SW 1271 (cell line): ENCODE measurements around the gene NFKB1.

ENCODE experiments used
- DNase-seq, 2 experiments: peaks; one replicate each; lab custom pipeline; 2025; lab: John Stamatoyannopoulos, UW

Gene NFKB1

DNA sequence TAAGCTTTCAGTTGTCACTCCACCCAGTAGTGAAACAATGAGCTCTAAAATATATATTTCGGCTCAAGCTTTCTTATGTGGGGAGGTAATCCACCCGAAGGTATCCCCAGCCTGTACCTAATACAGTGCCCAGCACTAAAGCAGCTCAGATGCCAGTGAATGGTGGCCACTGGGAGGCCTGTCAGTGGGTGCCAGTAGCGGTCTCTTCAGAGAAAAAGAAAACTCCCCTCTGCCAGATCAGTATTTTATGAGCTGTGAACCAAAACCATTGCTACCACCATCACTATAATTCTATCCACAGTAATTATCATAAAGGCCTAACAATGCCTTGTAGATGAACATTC, 835 bp upstream of the NFKB1 start:
- peak in 1 of 2 experiments; percentile 31 for DNase-seq

DNA sequence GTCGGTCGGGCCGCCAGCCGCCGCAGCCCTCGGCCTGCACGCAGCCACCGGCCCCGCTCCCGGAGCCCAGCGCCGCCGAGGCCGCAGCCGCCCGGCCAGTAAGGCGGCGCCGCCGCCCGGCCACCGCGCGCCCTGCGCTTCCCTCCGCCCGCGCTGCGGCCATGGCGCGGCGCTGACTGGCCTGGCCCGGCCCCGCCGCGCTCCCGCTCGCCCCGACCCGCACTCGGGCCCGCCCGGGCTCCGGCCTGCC, 213 bp downstream of the NFKB1 start:
- DNase-seq = no peak

DNA sequence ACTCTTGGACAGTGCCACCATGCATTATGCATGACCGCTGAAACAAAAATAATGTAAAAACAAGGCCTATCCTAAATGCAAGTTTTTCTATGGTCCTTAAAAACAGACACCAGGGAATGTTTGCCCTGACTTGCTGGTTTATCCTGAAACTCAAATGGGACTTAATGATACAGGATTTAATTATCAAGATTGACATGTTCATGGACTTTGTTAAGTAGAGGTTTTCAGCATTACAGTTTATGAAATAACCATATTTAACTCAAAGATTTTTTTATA, 1.3 kb downstream of the NFKB1 start:
- DNase-seq = no peak

DNA sequence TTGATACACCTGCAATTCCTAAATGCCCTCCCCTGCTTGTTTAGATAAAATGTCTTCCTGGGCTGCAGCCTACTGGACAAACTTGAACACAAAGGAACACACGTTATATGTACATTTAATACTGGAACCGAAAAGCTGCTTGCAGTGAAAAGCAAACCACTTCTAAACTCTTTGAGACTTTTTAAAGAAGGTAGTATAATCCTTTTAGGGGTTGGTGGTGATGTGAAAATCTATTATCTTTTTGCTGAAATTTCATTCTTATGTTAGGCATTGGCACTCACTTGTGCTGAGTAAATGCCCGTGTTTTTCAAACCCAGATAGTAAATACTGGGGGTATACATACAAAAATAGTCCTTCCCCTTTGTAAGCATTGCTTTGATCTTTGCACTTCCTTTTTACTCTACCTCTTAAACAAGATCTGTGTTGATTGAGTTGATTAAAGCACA, 2.2 kb downstream of the NFKB1 start:
- no peak for DNase-seq

DNA sequence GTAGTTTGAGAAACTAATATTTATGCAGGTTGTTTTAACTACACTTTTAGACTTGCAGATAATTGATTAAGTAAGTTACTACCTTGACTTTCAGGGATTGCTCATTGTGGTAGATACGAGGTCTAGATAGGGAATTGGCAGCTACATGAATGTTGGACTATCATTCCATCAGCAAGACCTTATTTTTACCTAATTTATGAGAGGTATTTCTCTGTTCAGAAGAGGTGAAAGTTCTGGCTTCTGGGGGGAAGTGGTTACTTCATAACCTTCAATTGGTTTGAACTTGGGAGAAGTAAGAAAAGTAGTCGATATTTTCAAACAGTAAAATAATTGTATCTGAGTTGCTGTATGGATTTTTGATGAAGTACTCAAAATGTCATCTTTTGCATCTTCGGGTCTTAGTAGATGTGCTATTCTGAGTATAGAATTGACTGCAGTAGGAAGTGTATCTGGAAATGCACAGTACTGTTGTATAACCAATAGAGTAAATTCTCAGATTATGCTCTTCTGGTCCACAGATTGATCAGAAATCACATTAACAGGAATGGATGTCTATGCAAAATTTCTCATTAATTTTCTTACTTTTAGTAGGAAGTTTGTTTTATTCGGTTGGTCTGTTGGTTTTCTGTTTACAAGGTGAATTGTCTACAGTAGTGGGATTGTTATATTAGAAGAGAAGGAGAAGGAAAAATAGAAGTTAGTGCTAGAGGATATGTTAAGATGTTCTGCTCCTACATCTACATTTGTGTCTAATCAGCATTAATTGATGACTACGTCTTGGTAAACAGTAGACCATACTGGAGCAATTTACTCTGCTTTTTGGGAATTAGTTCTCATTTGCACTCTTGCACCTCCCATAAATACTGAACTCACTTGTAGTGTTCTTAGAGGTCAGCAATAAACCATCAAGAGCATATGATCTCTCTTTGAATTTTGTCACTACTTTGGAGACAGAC, 3.0 kb downstream of the NFKB1 start:
- no peak for DNase-seq

DNA sequence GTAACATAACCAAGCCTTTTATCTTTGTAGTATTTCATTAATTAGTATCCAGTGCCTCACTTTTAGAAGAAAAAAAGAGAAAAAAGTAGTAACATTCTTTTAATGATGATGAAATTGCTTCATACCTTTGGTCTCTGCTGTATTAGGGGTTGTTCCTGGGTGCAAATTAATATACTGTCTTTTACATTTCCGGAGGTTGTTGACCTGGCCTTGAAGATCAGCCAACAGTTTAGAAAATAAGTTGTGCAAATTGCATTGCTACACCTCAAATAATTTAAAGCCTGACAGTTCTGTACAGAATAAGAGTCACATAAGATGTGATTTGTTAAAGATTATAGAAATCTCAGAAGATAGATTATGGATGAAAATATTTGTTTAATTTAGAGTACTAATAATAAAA, 3.8 kb downstream of the NFKB1 start:
- no peak for DNase-seq

DNA sequence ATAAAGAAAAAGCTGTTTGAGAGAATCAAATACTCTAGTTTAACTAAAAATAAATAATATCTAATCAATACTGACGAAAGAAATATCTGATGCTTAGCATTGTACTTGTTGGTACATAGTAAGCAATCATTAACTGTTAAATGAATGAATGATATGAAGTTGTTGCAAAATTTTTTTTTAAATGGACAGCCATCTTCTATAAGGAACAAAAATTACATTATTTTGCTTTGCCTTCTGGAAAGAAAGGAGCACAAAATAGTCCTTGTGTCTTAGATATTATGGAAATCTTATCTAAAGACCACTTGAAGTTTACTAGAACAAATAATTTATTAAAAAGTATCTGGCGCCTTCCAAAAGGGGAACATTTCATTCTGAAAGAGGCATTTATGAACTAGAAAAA, 4.5 kb downstream of the NFKB1 start:
- no peak for DNase-seq

DNA sequence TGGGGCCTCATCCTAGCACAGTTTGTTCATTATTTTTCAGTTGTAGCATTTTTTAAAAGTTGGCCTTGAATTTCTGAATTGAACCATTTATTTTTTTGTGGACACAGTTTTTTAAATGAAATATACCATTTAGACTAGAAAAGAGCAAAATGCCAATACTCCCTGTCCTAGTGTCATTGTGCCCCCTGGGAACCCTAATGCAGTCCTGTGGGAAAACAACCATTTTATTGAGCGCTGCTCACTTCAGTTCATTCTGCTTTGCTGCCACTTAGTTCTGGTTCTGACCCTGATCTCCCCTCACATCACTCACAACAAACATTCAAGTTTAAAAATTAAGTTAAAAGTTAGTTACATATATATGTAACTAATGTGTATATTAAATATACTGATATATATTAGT, 5.4 kb downstream of the NFKB1 start:
- DNase-seq = no peak

DNA sequence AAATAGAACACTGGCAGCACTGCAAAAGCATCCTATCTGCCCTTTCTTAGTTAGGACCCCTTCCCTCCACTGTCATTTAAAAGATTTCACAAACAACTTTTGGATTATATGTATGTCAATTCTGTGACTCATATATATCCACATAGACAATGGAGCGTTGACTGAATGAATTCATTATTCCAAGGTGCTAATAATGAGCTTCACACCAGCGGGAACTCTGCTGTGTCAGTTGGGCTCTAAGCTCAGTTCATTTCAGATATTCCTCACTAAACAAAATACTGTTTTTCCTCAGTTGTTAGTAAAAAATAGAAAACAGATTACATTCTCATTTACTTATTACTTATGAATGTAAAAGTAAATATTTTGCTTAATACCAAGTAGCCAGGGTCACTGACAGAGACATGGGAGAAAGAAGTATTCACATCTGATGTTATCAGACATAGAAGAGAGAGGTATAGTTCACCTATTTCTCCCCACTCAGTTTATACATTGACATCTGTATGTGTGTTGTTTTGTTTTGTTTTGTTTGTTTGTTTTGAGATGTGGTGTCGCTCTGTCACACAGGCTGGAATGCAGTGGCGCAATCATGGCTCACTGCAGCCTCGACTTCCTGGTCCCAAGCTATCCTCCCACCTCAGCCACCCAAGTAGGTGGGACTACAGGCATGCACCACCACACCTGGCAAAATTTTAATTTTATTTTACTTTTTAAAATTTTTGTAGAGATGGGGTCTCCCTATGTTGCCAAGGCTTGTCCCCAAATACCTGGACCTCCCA, 10.9 kb downstream of the NFKB1 start:
- DNase-seq = no peak

DNA sequence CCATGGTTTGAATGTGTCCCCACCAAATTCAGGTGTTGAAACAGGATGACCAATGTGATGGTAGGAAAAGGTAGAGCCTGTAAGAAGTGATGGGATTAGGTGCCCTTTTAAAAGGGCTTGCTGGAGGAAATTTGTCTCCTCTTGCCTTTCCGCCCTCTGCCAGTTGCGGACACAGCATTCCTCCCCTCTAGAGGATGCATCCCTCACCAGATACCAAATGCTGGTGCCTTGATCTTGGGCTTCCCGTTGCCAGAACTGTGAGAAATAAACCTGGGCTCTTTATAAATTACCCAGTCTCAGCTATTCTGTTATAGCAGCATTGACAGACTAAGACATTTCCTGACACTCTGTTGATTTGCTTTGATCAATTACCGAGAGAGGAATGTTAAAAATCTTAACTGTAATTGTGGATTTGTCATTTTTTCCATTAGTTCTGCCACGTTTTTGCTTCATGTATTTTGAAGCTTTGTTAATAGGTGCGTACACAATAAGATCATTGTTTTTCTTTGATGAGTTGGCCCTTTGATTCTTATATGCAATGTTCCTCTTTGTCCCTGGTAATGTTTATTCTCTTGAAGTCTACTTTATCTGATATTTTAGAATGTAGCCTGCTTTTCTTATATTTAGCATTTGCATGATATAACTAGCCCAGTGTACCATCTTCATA, 13.3 kb downstream of the NFKB1 start:
- DNase-seq = no peak

DNA sequence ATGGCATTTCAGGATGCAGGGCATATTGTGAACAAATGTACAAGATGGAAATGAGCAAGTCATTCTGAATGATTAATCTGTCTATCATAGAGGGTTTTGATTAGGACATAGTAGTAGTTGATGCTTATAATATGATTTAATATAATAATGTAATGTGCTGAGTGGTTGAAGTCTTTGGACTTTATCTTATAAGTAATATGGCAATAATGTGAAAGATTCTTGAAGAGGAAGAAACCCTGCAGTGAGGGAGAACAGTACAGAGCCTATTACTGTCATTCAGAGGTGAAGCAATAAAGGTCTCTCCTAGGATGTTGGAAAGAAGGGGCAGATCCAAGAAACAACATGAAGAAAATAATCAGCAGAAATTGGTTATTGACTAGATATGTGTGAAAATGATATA, 16.6 kb downstream of the NFKB1 start:
- DNase-seq = no peak

DNA sequence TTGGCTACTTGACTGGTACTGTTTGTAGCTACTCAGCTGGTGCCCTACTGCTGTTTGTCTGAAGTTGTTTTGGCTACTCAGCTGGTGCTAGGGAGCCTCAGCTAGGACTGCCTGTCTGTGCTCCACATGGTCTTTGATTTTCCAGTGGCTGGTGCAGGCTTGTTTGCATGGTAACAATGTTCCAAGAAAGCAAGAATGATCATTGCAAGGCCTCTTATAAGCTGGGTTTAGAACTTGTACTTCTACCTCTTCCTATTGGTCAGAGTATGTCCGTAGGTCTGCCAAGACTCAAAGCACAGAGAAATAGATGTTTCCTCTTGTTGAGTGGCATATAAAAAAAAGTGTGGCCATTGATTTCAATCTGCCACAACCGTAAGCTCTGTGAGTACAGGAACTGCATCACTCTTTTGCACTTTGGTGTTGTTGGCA, 17.6 kb downstream of the NFKB1 start:
- DNase-seq = no peak

DNA sequence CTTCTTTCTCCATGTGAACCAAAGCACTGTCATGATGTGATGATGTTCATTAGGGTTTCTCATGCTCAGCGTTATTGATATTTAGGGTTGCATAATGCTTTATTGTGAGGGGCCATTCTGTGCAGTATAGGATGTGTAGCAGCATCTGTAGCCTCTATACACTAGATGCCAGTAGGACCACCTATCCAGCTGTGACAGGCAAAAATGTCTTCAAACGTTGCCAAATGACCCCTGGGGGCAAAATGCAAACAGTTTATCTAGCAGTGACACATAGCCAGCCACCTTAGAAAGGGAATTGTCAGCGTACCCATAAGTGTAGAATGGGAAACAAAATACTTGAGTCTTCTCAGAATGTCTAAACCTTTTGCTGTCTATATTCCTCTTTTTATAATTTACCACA, 18.8 kb downstream of the NFKB1 start:
- DNase-seq = no peak

DNA sequence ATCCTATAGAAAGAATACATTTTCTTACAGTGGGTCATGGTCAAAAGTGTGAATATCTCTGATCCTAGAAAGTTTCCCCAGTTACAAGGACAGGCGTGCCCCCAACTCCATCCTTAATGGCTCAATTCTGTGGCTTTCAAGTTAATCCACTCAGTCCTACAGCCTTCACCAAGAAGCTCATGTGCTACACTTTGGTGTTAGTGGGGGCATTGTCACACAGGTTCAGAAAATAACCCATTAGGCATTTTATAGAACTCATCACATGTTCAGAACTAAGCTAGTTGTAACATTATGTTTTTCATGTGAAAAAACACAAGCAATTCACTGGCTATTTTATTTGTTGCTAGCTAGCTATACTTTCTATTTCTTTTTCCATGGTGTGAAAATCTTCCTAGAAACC, 20.4 kb downstream of the NFKB1 start:
- DNase-seq = no peak

DNA sequence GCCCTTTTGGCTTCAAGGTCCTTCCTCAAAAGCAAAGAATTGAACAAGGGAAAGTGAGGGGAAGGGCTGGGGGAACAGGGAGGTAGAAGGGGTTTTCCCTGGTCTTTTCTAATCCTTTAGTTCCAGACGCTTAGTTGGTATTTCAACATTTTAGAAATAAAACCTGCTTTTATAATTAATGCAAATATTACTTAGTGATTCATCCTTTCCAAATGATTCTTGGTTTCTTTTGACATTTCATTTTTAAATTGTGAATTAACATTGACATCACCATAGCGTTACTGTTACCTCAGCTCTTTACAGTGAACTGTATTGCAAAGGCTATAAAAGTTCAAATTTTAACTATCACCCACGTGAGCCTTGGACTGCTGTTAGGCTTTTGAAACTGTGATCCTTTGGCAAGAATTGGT, 20.9 kb downstream of the NFKB1 start:
- DNase-seq = no peak

DNA sequence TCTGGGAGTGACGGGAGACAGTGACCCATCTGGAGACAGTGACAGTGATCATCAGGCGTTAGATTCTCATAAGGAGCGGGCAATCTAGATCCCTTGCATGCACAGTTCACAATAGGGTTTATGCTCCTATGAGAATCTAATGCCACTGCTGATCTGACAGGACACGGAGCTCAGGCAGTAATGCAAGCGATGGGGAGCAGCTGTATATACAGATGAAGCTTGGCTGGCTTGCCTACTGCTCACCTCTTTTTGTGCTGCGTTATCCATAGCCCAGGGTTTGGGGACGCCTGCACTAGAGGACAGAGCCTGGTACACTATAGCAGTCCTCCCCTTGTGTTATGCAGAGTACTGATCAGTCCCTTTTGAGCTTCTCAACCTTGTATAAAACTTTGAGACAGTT, 23.5 kb downstream of the NFKB1 start:
- no peak for DNase-seq

DNA sequence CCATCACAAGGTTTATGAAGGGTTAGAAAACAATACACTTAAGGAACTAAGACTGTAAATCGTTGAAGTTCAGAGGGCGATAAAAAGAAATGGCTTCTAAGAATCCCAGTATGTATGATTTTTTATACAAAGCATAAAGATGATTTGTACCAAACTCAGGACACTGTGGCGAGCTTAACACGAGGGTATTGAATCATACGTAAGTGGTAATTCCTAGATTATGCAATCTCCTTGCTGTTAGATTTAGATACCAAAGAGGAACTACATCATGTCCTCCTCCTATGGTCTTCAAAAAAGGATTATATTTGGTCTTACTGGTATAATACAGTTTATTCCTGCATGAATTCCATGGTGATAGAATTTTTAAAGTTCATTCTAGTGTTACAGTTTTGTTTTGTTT, 23.9 kb downstream of the NFKB1 start:
- no peak for DNase-seq

DNA sequence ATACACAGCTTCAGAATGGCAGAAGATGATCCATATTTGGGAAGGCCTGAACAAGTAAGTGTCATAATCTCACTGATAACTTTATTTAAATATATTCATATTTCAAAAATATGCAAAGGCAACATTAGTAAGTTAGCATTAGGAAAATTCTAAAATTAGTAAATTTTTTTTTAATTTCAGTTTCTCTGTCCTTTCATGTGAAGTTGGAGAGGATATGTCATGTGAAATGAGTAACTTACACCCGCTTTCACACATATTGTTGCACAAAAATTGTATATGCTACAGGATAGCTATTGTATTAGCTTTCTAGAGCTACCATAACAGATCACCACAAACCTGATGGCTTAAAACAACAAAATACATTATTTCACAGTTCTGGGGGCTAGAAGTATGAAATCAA, 24.3 kb downstream of the NFKB1 start:
- DNase-seq = no peak

DNA sequence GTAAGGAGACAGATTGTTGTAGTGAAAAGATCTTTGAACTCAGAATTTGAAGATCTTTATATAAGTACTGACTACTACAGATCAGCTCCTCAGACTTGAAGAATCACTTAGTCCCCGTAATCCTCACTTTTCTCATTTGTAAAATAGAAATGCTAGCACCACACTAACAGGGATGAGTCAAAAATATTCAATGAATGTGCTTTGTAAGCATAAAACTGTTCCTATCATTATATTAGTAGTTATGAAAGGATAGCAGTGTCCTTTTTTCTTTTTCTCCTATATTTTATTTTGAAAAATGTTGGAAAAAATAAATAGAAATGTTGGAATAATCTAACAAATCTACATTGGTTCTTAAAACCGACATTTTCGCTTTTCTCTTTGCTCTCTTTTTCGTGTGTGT, 25.4 kb downstream of the NFKB1 start:
- no peak for DNase-seq

DNA sequence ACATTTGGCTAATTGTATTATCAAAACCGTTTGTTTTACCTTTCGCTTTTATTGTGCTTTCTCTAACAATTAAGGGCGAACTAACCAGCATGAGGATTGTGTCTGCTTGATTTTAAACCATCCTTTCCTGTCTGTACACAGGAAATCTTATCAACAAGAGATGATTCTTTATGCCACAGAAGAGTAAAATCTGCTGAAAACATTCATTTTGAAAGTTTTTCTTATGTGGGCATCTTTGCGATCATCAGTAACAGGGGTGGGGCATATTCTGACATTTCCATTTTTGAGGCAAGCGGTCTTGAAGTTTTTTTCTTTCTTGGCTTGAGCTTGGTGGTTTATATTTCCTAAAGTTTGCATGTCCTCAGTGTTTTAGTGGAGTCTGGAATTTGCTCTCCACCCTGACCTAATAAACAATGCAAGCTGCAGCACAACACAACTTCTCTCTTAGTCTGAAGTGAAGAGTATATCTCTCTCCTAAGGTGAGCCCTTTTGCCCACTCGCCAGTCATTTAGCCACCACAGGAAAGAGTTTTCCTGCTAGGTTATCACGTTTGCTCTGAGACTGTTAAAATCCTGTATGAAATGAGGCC, 26.6 kb downstream of the NFKB1 start:
- DNase-seq = no peak

DNA sequence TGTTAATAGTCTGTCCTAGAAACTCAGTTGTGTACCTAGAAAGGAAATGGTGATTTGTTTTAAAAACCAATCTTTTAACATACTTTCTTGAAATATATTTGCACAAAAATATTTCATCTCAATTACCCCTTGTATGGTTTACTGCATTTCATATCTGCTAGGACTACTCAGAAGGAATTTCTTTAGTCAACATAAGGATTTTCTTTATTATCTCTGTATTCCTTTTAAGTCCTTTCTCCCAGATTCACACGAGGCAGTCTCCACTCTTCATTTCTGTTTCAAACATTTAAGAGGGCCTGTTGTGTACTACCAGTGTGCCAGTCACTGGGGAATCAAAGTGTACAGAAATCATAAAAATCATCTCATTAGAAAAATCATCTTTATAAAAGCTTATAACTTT, 28.8 kb downstream of the NFKB1 start:
- no peak for DNase-seq

DNA sequence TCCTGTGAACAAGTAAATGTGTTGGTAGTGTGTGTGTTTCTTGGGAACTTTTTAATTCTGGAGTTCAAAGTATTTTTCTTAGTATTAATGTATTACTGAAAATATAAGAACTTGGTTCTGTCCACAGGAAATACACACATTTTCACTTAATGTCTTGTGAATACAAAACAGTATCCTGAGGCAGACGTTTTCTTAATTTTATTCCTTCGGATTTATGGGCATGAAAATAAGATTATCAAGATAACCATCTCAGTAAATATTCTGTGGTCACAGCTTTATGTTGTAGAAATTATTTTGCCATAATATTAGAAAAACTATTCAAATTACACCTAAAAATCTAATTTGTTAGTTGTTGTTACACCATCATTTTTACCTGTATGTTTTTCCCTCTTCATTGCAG, 29.8 kb downstream of the NFKB1 start:
- no peak for DNase-seq

DNA sequence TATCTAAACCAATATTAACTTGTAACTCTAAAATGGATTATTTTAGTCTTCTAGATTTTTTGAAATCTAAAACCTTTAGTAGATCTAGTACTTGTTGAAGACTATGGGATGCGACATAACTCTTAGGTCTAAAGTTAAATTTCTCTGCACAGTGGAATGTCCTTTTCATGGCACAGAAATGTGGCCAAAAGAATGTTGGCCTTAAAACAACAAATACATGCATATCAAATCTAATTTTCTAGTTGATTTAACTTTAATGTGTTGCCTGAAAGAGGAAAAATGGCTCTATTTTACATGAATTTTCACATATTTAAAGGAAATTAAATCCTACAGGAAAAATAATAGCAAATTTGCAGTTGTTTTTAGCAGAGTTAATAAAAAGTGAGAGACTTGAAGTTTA, 30.3 kb downstream of the NFKB1 start:
- DNase-seq = no peak
